CD4-positive, alpha-beta T cell treated with Interleukin-6 at 100 ng/mL for 8 hours (primary cell): ENCODE results near the gene BIRC5.

ENCODE experiments used
- DNase-seq: peaks from one replicate; pipeline ENCODE4 v3.0.0-alpha.2; 2020; ENCODE audit warnings: mixed read lengths, low spot score

BIRC5 gene

DNA sequence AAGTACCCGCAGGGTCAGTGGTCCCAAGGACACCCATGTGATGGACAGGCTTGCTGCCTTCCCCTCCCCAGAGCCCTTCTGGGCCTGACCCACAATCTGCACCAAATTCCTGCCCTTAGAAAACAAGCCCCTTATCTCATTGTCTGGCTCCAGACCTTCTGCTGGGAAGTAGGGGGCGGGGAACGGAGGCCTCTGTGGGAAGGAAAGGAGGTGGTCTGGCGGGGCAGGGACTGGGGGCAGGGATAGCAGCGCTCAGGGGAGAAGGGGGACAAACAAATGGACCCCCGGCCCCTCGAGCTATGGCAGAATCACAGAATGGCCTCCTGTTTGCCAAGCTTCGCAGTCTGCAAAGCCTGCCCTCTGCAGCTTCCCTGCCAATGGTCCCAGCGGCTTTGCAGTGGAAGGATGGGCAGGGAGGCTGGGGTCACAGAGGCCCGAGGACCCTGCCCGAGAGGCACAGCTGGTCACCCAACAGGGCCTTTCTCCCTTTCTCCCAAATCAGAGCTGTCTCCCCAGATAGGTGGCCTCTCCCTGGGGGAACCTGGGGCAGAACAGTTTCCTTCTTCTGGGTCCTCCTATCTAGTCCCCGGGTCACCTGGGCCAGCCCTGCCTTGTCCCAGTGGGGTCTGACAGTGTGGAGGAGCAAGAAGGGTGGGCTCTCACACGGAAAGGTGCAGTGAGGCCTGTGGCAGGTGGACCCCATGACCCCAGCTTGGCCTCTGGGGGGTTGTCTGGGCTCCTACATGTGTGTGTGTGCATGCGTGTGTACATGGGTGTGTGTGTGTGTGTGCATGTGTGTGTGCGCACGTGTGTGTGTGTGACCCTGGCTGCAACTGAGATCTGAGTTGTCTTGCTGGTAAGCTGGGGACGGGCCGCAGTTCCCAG, 42.9 kb downstream of the BIRC5 start:
- no peak for DNase-seq

DNA sequence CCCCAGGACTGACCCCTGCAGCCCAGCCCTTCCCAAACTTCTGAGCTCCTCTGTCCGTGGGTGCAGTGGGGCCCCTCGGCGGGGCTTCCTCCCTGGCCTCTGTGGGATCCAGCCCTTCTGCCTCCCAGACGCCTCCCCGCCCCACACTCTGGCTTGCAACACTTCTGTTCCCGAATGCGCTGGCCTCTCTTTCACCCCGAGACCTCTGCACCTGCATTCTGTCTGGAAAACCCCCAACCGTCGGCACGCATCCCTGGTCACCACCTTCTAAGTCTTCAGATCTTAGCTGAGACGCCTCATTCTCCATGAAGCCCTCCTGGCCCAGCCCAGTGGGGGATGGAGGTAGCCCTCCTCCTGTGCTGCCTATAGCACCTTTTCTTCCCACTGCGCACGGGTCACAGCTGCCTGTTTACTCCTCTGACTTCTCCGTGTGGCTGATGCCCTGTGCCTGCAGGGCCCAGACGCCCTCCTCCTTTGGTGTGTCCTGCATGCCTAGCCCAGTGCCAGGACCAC, 43.8 kb downstream of the BIRC5 start:
- DNase-seq, result peak; percentile 31

- peak; percentile 89 for DNase-seq
Observed at GRCh38 chr17:78258323-78259191, 44.5 kb downstream of the BIRC5 start.

- DNase-seq, result no peak
Observed at GRCh38 chr17:78259192-78259554, 45.1 kb downstream of the BIRC5 start.

DNA sequence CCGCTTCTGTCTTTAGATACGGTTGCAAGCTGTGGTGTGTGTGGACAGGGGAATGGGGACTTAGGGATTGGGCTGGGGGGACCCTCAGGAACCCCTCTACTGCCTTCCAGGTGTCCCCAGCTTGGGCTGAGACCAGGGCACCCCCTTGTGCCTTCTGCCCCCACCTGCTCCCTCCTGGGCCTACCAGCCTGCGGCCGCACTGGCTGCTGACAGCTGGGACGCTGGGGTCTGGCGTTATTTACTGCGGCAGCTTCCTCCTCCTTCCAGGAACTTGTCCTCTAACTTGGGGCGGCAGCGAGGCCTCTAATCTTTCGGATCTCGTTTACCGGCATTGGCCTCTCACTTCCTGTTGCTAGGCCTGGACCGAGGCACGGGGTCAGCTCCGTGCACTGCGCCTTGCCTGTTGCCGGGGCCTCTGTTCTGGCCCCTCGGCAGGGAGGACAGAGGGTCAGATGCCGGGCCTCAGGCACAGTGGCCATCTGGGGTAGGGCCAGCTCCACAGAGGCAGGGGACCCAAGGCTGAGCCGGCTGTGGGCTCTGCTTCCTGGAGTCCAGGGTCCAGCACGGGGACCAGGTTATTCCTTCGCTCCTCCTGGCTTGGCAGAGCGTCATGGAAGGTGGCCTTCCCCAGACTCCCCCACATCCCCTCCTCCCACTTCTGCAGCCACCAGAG, 49.1 kb downstream of the BIRC5 start:
- DNase-seq, result peak; percentile 22

GRCh38 chr17:78263736-78264340, 49.8 kb downstream of the BIRC5 start:
- DNase-seq, result no peak

DNA sequence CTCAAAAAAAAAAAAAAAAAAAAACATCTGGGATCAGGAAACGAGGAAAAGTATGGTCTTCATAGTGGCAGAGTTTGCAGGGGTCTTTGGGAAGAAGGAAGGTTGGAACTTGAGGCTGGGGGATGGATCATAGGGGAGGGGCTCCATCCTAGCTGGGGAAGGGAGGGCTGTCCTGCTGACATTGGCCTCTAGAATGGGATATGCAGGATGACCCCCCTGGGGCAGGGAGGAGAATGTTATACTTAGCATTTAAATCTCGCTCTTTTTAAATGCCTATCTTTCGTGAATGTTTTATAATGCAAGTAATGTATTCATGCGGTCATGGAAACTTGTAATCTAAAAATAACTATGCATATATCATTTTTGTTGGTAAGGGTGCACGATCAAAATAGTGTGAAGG, 50.5 kb downstream of the BIRC5 start:
- DNase-seq, result no peak

- DNase-seq, result no peak
Observed at GRCh38 chr17:78265121-78265520, 51.1 kb downstream of the BIRC5 start.

DNA sequence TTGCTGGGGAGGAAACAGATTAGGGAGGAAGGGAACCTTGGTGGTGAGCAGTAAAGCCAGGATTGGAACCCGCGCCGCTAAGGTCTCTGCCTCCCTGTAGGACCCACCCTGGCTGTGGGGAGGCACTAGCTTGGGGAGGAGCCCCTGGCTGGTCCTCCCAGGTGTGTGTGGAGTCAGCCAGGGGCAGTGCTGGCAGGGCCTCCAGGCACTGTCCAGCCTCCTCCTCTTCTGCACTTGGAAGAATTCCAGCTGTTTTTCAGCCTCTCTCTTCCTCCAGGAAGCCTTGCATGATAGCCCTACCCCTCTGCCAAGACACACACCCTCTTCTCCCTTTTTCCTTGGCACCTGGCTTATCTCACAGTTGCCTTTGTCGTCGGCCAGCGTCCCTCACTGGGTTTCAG, 52.2 kb downstream of the BIRC5 start:
- no peak for DNase-seq

- no peak for DNase-seq
Observed at GRCh38 chr17:78266771-78267170, 52.7 kb downstream of the BIRC5 start.

DNA sequence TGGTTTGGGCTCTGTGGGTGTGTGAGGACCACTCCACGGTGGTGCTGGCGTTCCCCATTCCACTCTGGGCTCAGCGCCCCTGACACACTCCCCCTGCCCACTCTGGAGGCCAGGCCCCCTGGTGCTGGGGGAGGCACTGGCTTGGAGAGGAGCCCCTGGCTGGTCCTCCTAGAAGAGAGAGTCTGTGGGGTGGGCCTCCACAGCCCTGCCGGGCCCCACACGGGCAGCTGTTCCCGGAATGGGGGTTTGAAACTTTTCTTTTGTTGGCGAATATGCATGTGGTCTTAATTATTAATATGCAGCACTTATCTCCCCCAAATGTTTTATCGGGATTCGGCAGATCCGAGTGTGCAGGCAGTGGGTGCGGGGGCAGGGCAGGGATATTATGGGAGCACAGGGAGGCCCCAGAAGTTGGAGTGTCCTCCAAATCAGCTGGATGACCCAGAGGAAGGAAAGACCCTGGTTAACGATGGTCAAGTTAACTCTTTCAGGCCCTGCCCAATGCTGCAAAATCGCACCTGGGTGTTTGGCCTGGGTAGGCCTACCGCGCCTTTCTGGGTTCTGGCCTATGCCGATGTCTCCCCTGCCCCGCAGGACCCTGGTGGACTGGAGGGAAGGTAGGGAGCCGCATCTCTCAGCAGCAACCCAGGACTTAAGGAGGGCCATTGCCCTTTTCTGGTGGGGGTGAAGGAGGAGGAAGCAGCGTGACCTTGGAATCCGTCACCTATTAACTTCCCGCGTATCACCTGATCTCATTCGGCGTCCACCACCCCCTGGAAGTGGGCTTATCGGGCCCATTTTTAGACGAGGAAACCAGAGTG, 53.4 kb downstream of the BIRC5 start:
- DNase-seq, result no peak

DNA sequence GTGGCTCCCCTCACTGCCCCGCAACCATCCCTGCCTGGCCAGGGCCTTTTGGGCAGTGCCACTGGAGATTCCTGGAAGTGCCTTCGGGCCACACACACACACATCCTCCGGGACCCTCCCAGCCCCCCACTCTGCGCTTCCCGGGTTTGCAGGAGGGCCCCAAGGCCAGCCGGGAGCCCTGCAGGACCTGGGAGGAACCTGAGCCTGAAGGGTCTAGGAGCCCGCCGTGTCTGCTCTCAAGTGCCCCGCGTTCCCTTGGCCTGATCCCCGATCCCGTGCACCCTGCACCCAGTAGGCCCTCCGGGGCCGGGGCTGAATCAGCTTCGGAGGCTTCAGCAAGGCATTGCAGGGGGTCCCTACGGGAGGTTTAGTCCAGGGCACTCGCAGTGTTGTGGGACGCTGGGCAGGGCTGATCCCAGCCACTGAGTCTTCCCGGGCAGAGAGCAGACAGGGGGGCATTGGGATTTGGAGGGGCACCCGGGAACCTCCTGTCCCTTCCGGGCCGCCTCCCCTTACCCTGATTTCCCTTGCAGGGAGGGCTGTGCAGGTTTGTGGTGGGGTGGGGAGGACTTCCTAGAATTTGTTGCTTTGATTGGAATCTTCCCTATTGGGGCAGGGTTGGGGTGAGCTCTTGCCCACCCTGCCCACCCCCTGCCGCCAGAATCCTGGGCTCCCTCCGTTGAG, 54.3 kb downstream of the BIRC5 start:
- DNase-seq, result no peak

DNA sequence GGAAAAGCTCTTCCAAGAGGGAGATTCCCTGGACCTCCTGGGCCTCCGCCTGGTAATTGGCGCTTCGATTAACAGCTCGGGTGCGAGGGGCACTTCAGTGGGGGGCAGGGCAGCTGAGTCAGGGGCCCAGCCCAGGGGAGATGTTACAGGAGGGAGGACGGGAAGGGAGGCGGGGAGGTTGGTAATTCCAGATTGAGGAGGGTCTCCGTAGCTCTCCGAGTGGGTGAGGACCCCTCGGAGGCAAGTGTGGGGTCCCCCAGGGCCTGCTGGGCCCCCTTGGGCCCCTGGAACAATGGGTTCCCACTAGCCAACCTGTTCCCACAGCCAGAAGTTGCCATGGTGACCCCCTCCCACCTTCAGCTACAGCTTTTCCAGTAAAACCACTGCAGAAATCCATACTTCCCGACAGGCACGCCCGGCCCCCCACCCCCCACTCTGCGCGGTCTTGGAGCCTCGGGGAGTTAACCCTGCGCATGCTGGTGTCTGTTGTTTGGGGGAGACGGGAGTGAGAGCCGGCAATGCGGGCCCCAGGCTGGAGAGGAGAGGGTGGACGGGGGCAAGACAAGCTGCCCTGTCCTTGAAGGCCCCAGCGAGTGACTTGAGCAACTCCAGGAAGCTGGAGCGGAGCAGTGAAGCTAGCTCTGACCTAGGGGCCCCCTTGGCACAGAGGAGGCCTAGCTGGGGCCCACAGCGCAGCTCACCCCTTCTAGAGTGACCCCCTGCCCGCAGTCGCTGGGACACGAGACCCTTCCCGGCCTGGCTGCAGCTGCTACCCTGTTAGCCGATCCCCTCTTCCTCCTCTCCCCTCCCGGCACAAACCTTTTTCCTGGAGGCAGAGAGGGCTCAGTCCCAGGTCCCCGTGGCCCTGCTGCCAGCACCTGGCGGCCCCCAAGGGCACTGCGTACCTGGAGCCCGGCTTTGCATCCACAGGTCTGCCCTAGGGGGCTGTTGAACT, 55.2 kb downstream of the BIRC5 start:
- no peak for DNase-seq

GRCh38 chr17:78269955-78270381, 55.9 kb downstream of the BIRC5 start:
- DNase-seq, result no peak

DNA sequence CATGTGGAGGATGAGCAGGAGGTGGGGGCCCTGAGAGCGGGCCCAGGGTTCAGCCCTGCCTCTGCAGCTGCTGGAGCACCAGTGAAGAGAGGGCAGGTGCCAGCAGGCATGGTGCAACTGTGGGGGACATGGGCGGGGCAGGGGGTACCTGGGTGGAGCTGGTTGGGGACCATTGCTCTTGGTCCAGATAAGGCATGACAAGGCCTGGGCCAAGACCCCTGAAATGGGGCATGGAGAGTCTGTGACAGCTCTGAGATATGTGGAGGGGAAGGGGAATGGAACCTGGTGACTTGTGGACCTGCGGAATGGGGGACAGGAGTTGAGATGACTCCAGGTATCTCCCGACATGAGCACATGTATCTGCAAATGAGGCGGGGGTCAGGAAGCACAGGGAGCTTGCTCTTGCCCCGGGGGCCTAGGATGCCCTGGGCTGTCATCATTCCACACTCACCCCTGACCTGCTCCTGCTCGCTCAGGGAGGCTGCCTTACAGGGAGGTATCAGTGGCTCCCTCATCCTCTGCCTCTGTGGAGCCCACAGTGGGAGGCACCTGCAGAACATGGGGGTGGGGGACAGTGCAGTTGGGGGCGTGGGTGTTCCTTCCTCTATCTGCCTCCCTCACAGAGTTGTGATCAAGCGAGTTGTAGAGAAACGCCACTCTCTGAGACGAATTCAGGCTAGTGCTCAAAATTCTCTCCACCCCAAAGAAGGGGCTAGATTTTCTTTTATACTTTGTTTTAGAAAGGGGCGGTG, 57.5 kb downstream of the BIRC5 start:
- no peak for DNase-seq

DNA sequence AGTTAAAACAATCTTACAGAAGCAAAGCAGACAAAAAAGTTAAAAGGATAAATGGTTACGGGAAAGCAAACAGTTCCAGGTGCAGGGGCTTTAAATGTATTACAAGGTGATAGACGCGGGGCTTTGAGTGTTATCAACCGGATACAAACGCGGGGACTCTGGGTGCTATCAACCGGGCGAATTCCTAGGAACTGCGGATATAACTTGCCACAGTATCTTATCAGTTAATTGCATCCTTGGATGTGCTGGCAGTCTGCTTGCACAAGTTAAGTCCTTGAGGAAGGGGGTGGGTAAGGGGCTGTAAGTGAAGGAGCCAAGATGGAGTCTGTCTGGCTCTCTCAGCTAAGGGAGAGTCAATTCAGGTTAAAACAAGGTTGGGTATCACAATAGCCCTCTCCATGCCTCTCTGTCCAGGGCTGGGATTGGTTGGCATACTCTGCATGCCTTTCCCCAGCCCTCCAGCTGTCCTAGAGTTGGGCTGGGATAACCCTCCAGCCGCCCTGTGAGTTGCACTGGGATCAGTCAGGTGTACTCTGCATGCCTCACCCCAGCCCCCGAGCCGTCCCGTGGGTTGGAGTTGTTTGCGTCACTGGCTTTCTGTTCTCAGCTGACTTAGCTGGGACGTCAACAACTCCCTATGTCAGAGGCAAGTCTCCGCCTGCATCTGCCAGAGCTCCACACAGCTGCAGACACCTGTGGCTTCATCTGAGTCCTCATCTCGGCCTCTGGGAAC, 58.3 kb downstream of the BIRC5 start:
- DNase-seq, result peak; percentile 45

- DNase-seq, result no peak
Observed at GRCh38 chr17:78272914-78273258, 58.8 kb downstream of the BIRC5 start.

GRCh38 chr17:78273813-78274212, 59.8 kb downstream of the BIRC5 start:
- no peak for DNase-seq
